SU-DHL-6 (cell line): ENCODE data around the gene RNF217.

ENCODE experiments used
- H2AFZ ChIP-seq: fragments of 200-600 bp; sonication (generic); 2 replicates; pipeline ENCODE4 v1.6.1; 2014; ENCODE audit warnings: low read depth, mild to moderate bottlenecking, moderate library complexity, mixed read lengths, antibody characterized with exemption, low read length; ENCODE audit not compliant: severe bottlenecking
- H3F3A ChIP-seq: fragments of 200-600 bp; shearing (Covaris generic); 2 replicates; pipeline ENCODE4 v1.6.0; 2016; ENCODE audit warnings: antibody characterized with exemption, mild to moderate bottlenecking; ENCODE audit not compliant: insufficient read depth
- H3K27ac ChIP-seq: fragments of 200-600 bp; sonication (generic); 2 replicates; pipeline ENCODE4 v1.5.1; 2016; ENCODE audit warnings: low read depth, mild to moderate bottlenecking, low read length, moderate library complexity, mixed read lengths
- H3K27me3 ChIP-seq: fragments of 200-600 bp; sonication (generic), shearing (Covaris generic); 2 replicates; pipeline ENCODE4 v1.6.0; 2014; ENCODE audit warnings: mild to moderate bottlenecking, low read length
- H3K36me3 ChIP-seq: fragments of 200-600 bp; sonication (generic); 2 replicates; pipeline ENCODE4 v1.6.1; 2014; ENCODE audit warnings: mild to moderate bottlenecking, low read length, mixed read lengths
- H3K4me2 ChIP-seq: fragments of 300-600, 200-600 bp; shearing (Covaris generic), sonication (generic); 2 replicates; pipeline ENCODE4 v1.6.0; 2014; ENCODE audit warnings: low read length, low read depth, mild to moderate bottlenecking; ENCODE audit not compliant: poor library complexity, severe bottlenecking
- H3K4me3 ChIP-seq: fragments of 200-600 bp; sonication (generic); 2 replicates; pipeline ENCODE4 v1.5.1; 2014; ENCODE audit warnings: antibody characterized with exemption, low read length, mild to moderate bottlenecking, mixed read lengths; ENCODE audit not compliant: insufficient read depth, poor library complexity, severe bottlenecking
- H3K79me2 ChIP-seq: fragments of 200-600 bp; sonication (generic); 2 replicates; pipeline ENCODE4 v1.6.1; 2014; ENCODE audit warnings: mild to moderate bottlenecking, low read length, moderate library complexity; ENCODE audit not compliant: insufficient read depth
- H3K9ac ChIP-seq: fragments of 200-600 bp; sonication (generic); 2 replicates; pipeline ENCODE4 v1.7.0; 2014; ENCODE audit warnings: mild to moderate bottlenecking, low read length
- H3K9me2 ChIP-seq: fragments of 200-600 bp; sonication (generic); replicated peaks from 2 replicates; pipeline ENCODE4 v1.6.1; 2014; ENCODE audit warnings: low read length; ENCODE audit not compliant: insufficient read depth
- H3K9me3 ChIP-seq: fragments of 200-600 bp; sonication (generic); 2 replicates; pipeline ENCODE4 v1.6.1; 2014; ENCODE audit warnings: low read length, mixed read lengths; ENCODE audit not compliant: insufficient read depth
- H4K20me1 ChIP-seq: fragments of 200-600 bp; sonication (generic); 2 replicates; pipeline ENCODE4 v1.6.1; 2014; ENCODE audit warnings: low read depth, mild to moderate bottlenecking, antibody characterized with exemption, low read length, moderate library complexity, mixed read lengths
- CTCF ChIP-seq: fragments of 200-600 bp; sonication (generic); IDR thresholded peaks from one replicate; pipeline ENCODE4 v1.5.1; 2017; ENCODE audit warnings: antibody characterized with exemption, mild to moderate bottlenecking, low read length, moderate library complexity; ENCODE audit not compliant: insufficient read depth, poor library complexity, severe bottlenecking
- EZH2phosphoT487 ChIP-seq: fragments of 200-600 bp; sonication (generic), shearing (Covaris generic); conservative IDR thresholded peaks from 2 replicates; pipeline ENCODE4 v1.6.1; 2018; ENCODE audit warnings: mild to moderate bottlenecking, antibody characterized with exemption, low read length, moderate library complexity, mixed read lengths

The RNF217 gene

GRCh38 chr6:125015152-125015551, 52.9 kb downstream of the RNF217 start:
- no peaks in the 10 kb centered on the region for H3F3A ChIP-seq
- no peak for TF ChIP-seq CTCF
- TF ChIP-seq EZH2phosphoT487 = no peak
- H3K27me3 ChIP-seq = no peaks in the 10 kb centered on the region
- no peak overlapping the region for H3K4me3 ChIP-seq
- H3K9ac ChIP-seq = no peak overlapping the region
- no peak overlapping the region for H3K27ac ChIP-seq
- no peaks in the 10 kb centered on the region for H3K79me2 ChIP-seq
- H3K36me3 ChIP-seq = no peaks in the 10 kb centered on the region
- H3K9me2 ChIP-seq = no peaks in the 10 kb centered on the region
- H4K20me1 ChIP-seq = no peaks in the 10 kb centered on the region
- no peaks in the 10 kb centered on the region for H3K9me3 ChIP-seq
- no peak overlapping the region for H2AFZ ChIP-seq
- H3K4me2 ChIP-seq = no peak overlapping the region

- no peak overlapping the region for H2AFZ ChIP-seq
- TF ChIP-seq EZH2phosphoT487 (no peak), CTCF (no peak)
- no peaks in the 10 kb centered on the region for H3K9me3 ChIP-seq
- no peaks in the 10 kb centered on the region for H4K20me1 ChIP-seq
- no peaks in the 10 kb centered on the region for H3K9me2 ChIP-seq
- no peak overlapping the region for H3K27ac ChIP-seq
- H3K36me3 ChIP-seq = no peaks in the 10 kb centered on the region
- H3K79me2 ChIP-seq = no peaks in the 10 kb centered on the region
- no peak overlapping the region for H3K9ac ChIP-seq
- no peaks in the 10 kb centered on the region for H3F3A ChIP-seq
- H3K4me2 ChIP-seq = no peak overlapping the region
- H3K4me3 ChIP-seq = no peak overlapping the region
- no peaks in the 10 kb centered on the region for H3K27me3 ChIP-seq
Observed at GRCh38 chr6:125018136-125018535, 55.9 kb downstream of the RNF217 start.

GRCh38 chr6:125019281-125019680, 57.0 kb downstream of the RNF217 start:
- Histone ChIP-seq H3K4me3 (no peak overlapping the region), H3K9ac (no peak overlapping the region), H4K20me1 (no peaks in the 10 kb centered on the region), H2AFZ (no peak overlapping the region), H3K27me3 (no peaks in the 10 kb centered on the region), H3K36me3 (no peaks in the 10 kb centered on the region), H3K9me2 (no peaks in the 10 kb centered on the region), H3K27ac (no peak overlapping the region), H3K79me2 (no peaks in the 10 kb centered on the region), H3F3A (no peaks in the 10 kb centered on the region), H3K9me3 (no peaks in the 10 kb centered on the region), H3K4me2 (no peak overlapping the region)
- no peak for TF ChIP-seq EZH2phosphoT487
- no peak for TF ChIP-seq CTCF

GRCh38 chr6:125019918-125020317, 57.7 kb downstream of the RNF217 start:
- Histone ChIP-seq H3K79me2 (no peaks in the 10 kb centered on the region), H2AFZ (no peak overlapping the region), H3K27me3 (no peaks in the 10 kb centered on the region), H3K4me2 (no peak overlapping the region), H3K9me3 (no peaks in the 10 kb centered on the region), H3K36me3 (no peaks in the 10 kb centered on the region), H3K27ac (no peak overlapping the region), H3K9ac (no peak overlapping the region), H4K20me1 (no peaks in the 10 kb centered on the region), H3F3A (no peaks in the 10 kb centered on the region), H3K9me2 (no peaks in the 10 kb centered on the region), H3K4me3 (no peak overlapping the region)
- no peak for TF ChIP-seq EZH2phosphoT487
- TF ChIP-seq CTCF = no peak
